HTERT RPE-1 (cell line): ENCODE results near the gene TMEM181.

ENCODE experiments used
- in situ Hi-C: fragments of 300-500 bp; cut with MboI; formaldehyde crosslinking; loops from 4 replicates; pipeline ENCODE4 v1.14.3; 2020; ENCODE audit warnings: low sequenced_read_pairs

TMEM181 gene

DNA sequence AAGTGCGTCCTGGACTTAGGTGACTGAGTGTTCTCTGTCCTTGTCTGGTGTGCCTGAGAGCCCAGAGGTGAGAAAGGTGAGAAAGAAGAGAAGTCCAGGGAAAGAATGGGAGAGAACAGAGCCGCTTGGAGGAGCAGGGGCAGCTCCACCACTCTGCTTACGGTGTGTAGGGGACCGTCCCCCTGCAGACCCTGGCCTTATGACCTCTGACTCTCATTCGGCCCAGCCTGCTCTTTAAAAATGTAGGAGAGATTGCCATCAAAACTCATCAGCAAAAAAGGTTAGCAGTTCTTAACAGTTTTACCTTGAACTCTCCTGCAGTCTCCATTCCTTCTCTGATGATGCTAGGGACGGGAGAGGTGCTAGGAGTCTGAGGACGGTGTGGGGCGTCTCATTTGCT, 2.0 kb downstream of the TMEM181 start:
- in situ Hi-C loops: no loop called here

DNA sequence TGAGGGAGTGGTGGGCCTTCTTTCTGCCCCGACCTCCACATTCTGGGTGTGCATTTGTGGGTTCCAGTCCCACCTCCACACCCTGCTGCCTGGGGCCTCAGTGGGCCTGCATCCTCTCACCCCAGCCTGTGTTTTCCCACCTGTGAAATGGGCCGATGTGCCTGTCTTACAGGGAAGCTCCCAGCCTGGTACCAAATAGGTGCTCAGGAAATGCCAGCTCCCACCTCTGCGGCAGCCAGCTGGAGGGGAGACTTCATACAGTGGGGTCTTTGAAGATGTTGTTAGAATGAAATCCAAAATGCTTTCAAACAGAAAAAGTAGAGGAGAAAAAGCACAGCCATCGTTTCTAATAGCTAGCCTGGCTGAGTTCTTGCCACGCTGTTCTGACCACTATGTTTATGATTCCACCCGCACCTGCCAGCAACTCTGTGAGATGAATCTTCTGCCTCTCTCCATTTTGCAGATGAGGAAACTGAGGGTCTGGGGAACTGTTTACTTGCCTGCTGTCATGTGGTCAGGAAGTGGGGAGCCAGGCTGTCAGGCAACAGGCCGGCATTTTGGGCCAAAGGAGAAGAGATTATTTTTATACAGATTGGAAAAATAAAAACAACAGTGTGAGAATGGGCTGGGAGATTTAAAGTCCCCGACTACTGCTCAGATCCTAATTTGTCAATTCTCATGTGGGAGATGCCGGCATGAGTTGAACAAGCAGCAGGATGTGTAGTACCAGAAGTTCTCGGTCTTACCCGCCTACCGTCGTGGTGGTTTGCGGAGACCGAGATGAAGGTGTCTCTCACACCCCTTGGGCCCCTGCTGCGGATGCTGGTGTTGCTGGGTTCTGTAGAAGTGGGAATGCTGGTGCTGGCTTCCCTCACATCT, 4.6 kb downstream of the TMEM181 start:
- in situ Hi-C loops: no loop called here

DNA sequence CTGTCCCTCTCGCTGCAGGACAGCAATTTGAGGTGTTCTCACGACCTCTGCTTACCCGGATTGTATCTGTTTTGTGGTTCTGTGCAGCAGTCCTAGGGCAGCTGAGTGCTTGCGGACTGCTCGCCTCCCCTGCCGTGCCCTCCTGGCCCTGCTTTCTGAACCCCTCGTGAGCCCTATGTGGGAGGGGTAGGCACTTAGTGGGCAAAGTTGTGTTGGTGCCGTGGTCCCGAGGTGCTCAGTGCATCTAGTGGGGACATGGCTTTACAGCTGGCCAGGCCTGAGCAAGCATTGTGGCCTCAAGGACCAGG, 5.2 kb downstream of the TMEM181 start:
- in situ Hi-C loops: no loop called here

DNA sequence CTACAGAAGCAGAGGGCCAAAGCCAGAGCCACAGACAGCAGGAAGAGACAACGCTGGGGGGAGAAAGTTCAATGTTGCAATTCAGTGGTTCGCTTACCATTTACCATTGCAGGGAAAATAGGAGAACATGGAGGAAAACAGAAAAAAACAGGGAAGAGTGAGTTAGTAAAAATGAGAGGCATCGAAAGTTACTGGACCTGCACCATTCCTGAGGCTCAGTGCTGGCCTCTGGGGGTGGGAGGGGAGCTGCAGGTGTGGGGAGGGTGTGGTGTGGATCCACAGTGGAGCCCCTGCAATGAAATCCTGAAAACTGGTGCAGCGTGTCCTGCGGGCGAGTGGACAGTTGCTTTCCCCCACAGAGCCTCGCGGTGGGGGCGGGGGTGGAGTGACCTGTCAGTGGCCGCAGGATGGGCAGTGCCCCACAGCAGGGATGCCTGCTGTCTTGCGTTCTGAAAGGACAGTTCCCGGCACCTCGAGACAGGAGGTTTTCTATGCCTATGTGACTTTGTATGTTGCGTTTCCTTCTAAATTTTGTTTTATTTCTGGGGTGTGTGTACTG, 5.7 kb downstream of the TMEM181 start:
- in situ Hi-C loops: no loop called here

DNA sequence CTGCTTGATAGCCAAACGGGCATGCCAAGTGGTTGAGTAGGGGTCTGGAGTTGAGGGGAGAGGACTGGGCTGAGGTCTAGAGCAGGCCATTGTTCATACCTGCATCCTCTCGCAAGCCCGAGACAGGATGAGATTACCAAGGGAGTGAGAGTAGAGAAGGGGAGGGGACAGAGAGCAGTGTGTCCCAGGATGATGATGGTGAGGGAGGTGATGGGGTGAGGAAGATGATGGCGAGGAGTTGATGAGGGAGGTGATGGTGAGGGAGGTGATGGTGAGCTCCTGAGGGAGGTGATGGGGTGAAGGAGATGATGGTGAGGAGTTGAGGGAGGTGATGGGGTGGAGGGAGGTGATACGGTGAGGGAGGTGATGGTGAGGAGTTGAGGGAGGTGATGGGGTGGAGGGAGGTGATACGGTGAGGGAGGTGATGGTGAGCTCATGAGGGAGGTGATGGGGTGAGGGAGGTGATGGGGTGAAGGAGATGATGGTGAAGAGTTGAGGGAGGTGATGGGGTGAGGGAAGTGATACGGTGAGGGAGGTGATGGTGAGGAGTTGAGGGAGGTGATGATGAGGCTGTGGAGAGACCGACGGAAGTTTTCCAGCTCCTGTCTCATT, 6.4 kb downstream of the TMEM181 start:
- in situ Hi-C loops: no loop called here

DNA sequence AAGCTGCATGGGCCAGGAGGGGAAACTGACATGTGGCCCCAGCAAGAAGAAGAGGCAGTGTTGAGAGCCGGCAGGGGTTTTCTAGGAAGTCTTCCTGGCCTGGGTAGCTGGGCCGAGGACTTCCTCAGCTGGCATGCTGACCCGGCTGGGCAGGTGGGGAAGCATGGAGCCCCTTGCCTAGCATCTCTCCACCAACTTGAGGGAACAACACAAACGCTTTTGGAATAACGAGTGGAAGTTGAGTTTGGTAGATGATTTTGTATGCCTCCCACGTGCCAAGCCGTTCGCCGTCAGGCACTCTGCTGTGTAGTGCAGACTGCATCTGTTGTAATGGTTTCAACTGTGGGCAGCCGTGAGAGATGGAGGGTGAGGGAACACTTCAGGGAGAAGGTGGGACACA, 7.3 kb downstream of the TMEM181 start:
- in situ Hi-C loops: no loop called here

DNA sequence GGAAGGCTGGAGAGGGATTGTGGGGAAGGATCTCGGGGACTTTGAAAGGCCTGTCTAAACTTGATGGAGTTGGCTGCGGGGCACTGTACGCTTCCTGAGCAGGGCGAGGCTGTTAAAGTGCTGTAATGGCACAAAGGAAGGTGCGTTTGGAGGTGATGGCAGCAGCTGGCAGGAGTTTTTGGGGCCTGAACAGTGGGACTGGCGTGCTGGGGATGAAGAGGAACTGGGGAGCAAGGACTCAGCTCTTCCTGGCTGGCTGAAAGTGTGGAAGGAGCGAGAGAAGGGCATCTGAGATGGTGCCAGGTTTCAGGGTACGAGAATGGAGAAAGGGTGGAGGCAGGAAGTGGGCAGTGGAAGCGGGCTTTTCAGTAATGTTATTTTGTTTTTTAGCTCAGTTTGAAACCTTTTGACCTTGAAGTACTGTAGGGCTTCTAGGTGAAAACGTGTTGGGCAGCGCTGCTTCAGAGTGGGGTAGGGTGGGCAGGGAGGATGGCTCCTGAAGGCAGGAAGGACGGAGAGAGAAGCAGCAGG, 8.0 kb downstream of the TMEM181 start:
- in situ Hi-C loops: no loop called here

DNA sequence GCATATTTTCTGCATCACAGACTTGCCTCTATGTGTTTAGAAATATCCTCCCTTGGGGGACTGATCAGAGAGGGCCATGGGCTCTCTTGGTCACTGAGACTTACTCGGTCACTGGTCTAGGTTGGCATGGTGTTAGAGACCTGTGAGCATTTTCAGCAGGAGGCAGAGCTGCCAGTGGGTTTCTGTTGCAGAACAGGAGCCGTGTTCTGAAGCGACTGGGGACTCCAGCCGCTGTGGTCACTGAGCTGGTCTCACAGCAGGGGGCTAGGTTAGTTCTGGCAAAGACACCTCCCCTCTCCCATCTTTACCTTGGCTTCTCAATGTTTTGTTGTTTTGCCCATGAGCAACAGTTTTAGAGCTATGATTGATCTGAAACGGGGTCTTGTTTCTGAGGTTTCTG, 8.7 kb downstream of the TMEM181 start:
- in situ Hi-C loops: no loop called here

DNA sequence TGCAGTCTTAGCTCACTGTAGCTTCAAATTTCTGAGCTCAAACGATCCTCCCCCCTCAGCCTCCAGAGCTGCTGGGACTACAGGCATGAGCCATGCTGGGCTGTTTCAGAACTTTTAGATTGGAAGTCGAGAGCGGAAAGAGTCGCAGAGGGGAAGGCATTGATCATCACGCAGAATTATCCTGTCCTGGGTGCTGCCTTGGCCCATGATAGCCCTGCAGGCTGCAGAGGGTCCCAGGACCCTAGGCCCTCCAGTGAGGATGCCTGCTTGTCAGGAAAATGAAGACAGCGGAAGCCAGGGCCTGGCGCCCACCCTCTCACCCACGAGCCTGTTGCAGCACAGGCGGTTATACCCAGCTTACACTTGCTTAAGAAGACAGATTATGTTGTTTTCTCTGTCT, 9.1 kb downstream of the TMEM181 start:
- in situ Hi-C loops: no loop called here

DNA sequence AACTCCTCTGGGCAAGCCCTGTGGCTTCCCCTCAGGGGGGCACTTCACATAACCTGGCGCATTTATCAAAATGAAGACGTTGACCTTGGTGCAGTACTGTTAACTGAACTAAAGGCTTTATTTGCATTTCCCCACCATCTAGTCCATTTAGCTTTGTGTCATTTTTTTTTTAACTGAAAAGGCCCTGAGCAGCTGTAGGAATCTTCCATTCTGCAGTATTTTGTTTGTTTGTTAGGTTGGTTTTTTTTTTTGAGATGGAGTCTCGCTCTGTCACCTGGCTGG, 10.7 kb downstream of the TMEM181 start:
- in situ Hi-C loops: no loop called here

DNA sequence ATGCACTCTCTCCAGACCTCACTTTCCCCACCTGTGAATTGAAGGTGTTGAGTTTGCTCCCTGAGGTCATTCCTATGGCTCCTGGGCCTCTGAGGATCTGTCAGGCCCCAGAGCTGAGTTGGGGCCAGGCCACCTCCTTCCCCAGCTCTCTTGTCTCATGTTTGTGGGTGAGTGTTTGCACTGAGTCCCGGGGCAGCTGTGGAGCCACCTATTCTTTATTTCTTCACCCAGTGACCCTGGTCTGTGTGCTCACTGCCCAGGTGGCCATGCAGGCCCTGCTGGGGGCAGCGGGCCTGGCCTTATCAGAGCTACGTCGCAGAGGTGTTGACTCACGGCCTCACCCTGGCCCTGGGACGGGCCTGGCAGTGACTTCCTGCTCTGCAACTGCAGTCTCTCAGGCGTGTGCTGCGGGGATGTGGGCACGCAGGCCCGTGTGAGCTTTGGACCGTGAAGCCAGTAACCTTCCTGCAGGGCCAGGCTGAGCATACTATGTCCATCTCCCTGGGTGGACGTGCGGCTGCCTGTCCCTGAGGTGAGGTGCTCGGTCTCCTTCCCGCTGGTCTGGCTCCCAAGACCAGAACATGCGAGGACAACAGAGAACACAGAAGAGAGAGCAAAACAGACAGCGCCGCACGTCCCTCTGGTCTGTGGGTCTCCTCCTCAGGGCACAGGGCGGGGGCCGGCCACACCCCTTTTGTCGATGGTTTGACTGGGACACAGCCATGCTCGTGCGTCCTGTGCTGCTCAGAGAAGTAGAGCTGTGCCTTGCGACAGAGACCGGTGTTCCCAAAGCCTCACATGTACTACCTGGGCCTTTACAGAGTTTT, 12.1 kb downstream of the TMEM181 start:
- in situ Hi-C loops: no loop called here

DNA sequence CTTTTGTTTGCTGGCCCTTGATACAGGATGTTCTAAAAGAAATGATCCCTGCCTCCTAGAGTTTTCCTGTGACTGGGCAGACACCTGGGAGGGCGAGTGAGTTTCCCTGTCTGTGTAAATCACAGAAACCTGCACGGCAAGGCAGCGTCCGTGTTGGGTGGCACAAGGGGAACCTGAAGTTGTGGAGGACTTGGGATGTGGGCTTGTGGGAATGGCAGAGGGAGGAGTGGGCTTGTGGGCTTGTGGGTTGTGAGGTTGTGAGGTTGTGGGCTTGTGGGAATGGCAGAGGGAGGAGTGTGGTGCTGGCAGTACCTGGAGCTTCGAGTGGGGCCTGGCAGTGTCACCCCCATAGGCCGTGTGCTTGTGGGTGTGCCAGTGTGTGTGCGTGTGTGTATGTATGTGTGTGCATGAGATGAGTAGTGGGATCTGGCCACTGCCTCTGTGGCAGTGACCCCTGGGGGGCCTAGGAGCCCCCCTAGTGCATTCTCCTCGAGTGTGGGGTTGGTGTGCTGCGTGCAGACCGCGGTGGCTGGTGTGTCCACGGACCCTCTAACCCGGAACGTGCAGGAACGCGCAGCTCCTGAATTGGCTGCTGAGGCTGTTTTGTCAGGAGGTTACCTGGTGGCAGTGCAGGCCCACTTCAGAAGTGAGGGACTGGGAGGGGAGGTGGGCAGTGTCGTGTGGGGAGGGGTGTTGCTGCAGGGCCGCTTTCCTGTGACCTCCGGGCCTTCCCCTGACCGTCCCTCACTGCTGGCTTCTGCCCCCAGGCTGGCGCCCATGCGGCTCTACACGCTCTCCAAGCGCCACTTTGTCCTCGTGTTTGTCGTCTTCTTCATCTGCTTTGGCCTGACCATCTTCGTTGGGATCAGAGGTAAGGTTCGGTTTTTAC, 13.0 kb downstream of the TMEM181 start:
- in situ Hi-C loops: no loop called here

DNA sequence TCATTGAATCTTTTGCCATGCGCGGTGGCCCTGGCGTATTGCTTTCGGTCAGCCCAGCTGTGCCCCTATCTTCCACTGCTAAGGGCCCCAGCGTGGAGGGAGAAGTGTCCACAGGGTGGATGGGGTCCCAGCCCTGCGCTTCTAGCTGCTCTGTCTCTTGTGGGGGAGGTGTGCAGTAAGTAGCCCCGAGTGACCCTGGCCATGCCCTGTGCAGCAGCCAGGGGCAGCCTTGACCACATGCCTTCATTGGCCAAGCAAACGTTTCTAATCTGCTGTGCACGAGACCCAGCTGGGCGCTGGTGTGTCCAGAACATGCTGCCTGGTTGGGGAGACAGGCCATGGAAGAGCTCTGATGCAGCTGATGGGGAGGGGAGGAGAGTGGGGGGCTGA, 13.6 kb downstream of the TMEM181 start:
- in situ Hi-C loops: no loop called here

DNA sequence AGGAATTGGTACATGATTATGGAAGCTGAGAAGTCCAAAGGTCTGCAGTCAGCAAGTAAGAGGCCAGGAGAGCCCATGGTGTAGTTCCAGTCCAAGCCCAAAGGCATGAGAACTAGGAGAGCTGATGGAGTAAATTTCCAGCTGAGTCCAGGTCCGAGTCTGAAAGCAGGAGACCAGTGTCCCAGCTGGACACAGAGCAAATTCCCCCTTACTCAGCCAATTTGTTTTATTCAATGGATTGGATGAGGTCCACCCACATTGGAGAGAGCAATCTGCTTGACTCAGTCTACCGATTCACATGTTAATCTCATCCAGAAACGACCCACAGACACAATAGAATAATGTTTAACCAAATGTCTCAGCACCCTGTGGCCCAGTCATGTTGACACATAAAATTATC, 14.9 kb downstream of the TMEM181 start:
- in situ Hi-C loops: no loop called here

DNA sequence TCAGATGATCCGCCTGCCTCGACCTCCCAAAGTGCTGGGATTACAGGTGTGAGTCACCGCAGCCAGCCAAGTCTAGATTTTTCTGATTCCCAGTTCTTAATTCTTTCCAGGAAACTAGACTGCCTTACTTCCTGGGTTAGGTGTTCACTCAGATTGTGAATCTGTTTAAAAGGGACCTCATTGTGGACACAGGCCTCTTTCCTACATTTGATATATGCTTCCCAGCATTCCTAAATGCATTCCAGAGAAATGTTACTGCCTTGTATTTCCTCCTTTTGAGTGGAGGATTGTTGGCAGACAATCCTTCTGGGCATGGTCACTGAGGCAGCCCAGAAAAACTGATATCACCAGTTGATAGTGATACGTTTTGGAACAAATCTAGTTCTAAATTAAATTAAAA, 15.7 kb downstream of the TMEM181 start:
- in situ Hi-C loops: no loop called here

DNA sequence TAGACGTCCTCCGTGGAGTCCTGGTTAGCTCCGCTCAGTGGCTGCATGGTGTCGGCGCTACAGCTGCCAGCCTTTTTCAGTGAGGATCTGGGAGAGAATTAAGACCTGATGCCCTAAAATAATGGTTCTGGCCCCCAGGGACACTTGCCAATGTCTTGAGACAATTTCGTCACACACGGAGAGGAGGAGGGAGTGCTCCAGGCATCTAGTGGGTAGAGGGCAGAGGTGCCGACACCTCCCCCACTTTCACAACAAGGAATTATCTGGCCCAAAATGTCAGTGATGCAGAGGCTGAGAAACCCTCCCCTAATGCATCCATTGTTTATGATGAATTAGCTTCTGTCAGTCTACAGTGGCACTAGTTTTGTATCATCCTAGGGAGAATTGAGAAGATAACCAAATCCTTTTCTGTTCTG, 24.4 kb downstream of the TMEM181 start:
- in situ Hi-C loops: no loop called here

DNA sequence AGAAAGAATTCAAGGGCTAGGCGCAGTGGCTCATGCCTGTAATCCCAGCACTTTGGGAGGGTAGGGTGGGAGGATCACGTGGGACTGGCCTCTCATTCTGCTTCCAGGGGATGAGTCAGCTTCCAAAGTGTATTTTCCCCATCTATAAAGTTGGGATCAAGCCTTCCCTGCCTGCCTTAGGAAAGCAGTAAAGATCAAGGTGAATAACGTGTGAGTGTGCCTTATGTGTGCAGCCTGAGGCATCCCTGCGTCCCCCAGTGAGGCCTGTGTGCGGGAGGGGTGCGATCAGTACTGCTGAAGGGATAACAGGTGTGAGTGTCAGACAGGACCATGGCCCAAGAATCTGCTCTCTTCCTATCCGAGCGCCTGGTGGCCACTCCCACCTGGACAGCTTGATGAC, 26.8 kb downstream of the TMEM181 start:
- in situ Hi-C loops: no loop called here

DNA sequence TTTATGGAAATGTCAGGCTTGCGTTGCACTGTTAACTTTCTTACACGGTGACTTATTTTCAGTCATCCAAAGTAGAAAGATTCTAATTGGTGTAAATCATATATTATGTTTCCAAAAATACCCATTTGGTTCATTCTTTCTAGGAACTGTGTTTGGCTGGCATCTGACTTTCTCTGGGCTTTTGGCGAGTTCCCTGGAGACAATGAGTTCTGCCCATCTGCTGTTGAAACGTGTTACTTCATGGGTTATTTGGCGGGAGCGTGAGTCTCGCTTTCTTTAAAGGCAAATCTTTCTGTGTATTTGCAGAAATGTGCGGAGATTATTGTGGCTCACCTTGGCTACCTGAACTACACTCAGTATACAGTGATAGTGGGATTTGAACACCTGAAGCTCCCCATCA, 29.5 kb downstream of the TMEM181 start:
- in situ Hi-C loops: no loop called here

DNA sequence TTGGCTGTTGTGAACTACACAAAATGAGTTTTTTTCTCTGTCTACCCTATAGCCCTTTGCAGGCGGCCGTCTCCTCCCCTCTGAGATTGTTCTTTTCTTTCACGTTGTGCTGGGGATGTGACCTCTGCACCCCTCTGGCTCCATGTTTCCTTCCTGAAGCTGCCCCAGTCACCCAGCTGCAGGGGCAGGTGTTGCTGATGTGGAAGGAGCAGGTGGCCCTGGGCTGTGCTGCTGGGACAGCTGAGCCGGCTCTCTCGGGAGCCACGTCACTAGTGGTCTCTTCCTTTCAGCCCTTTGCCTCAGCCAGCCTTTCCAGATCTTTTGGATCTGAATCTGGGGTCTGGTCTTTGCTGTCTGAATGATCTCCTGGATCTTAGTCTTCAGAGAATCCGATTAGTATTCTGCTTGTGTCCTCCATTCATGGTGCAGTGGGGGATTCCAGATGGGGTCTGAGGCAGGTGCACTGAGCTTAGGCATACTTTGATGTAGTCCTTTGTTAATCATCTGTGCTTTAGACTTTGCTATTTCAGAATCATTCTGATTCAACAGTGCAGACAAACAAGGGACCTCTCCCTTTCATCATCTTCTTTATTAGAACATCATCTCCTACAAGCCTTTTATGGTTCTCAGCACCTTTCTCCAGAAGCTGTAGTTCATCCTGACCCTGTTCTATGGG, 31.4 kb downstream of the TMEM181 start:
- in situ Hi-C loops: no loop called here

DNA sequence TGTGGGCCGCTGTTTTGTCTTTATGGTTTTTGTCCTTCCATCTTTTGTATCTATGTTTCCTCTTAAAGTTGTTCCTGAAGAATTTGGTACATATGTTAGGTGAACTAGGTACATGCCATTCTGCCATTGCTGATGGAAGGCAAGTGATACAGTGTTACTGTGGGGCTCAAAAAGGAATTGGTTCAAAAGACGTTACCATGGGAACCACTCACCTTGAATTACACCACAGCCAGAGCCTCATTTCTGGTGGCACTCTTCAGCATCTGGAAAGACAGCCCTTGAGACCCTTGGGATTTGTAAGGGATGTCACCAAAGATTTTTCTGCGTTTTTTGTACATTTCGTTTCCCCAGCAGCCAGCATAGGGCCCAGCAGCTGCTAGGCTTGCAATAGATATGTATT, 31.9 kb downstream of the TMEM181 start:
- in situ Hi-C loops: no loop called here
